ENCODE data around the gene FOXJ2. TPM values are rescaled to one million over a fixed set of nuclear protein-coding genes. Genes with fewer than 3 reads are reported as not detected.

The FOXJ2 gene
- total RNA-seq, 2 donors from 2014 or later, result 10.8 to 21.2 TPM

- Mint-ChIP-seq H3K27ac (peak overlapping the region; percentile 65), H3K4me3 (peak overlapping the region; percentile 74), H3K27me3 (ENCODE audit: insufficient read depth) (peaks cover 4% of the 10 kb centered on the region), H3K36me3 (ENCODE audit: low read depth) (no peaks in the 10 kb centered on the region), H3K4me1 (peaks cover 53% of the 10 kb centered on the region), H3K9me3 (no peaks in the 10 kb centered on the region)
- H3K36me3 ChIP-seq (ENCODE audit: control insufficient read depth, insufficient read depth, low read length), result peaks cover 8% of the 10 kb centered on the region
- no peak overlapping the region for H3K27ac ChIP-seq (ENCODE audit: low read depth, low read length)
- 3 to 19% methylated on average over 4 to 16 of the region's 17 CpGs for WGBS, 2 experiments (ENCODE audit: insufficient coverage in 1 of 2, insufficient read length in 1 of 2)
- DNase-seq, result peak; percentile 88
- H3K4me1 ChIP-seq (ENCODE audit: control insufficient read depth, insufficient read depth, low read length), result peaks cover 6% of the 10 kb centered on the region
- peak overlapping the region; percentile 73 for H3K9ac ChIP-seq (ENCODE audit: extremely low read depth, low read length, poor library complexity, severe bottlenecking)
- TF ChIP-seq, protein P1, sequence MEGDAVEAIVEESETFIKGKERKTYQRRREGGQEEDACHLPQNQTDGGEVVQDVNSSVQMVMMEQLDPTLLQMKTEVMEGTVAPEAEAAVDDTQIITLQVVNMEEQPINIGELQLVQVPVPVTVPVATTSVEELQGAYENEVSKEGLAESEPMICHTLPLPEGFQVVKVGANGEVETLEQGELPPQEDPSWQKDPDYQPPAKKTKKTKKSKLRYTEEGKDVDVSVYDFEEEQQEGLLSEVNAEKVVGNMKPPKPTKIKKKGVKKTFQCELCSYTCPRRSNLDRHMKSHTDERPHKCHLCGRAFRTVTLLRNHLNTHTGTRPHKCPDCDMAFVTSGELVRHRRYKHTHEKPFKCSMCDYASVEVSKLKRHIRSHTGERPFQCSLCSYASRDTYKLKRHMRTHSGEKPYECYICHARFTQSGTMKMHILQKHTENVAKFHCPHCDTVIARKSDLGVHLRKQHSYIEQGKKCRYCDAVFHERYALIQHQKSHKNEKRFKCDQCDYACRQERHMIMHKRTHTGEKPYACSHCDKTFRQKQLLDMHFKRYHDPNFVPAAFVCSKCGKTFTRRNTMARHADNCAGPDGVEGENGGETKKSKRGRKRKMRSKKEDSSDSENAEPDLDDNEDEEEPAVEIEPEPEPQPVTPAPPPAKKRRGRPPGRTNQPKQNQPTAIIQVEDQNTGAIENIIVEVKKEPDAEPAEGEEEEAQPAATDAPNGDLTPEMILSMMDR (conservative IDR thresholded peaks at IDR 0.05), result peak; percentile 4
- H3K27me3 ChIP-seq (ENCODE audit: control insufficient read depth, insufficient read depth, low read length, poor library complexity, severe bottlenecking), result no peaks in the 10 kb centered on the region
- H3K4me3 ChIP-seq (ENCODE audit: low read length), result peak overlapping the region; percentile 91
- H3K9me3 ChIP-seq (ENCODE audit: control insufficient read depth, low read length), result no peaks in the 10 kb centered on the region
Measured at GRCh38 chr12:8033153-8034044, 883 bp downstream of the FOXJ2 start.

DNA sequence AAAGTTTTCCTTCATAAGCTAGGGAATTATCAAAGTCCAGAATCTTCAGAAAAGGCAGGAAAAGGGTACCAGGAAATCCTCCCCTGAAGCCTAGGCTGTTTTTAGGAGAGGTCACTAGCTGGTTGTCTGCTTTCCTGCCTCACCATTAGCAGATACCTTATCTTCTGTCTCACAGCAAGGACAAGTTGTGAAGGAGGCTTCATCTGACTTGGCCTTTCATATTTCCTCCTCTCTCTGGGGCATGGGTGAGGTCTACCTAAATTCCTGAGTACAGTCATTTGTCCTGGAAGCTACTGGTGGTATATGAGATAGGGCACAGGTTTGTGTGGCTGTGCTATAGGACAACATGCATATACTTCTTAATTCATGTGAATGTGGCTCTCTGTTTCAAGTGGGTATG lies 2.3 kb downstream of the FOXJ2 start:
- H3K4me3 Mint-ChIP-seq, result peak overlapping the region; percentile 74
- H3K27me3 Mint-ChIP-seq (ENCODE audit: insufficient read depth), result peaks cover 4% of the 10 kb centered on the region
- Histone ChIP-seq H3K4me1 (ENCODE audit: control insufficient read depth, insufficient read depth, low read length) (peaks cover 9% of the 10 kb centered on the region), H3K9me3 (ENCODE audit: control insufficient read depth, low read length) (no peaks in the 10 kb centered on the region), H3K9ac (ENCODE audit: extremely low read depth, low read length, poor library complexity, severe bottlenecking) (no peak overlapping the region), H3K27ac (ENCODE audit: low read depth, low read length) (no peak overlapping the region), H3K27me3 (ENCODE audit: control insufficient read depth, insufficient read depth, low read length, poor library complexity, severe bottlenecking) (no peaks in the 10 kb centered on the region), H3K36me3 (ENCODE audit: control insufficient read depth, insufficient read depth, low read length) (peaks cover 10% of the 10 kb centered on the region), H3K4me3 (ENCODE audit: low read length) (peak overlapping the region; percentile 91)
- H3K4me1 Mint-ChIP-seq, result peaks cover 62% of the 10 kb centered on the region
- peaks cover 2% of the 10 kb centered on the region for H3K36me3 Mint-ChIP-seq (ENCODE audit: low read depth)
- TF ChIP-seq, protein P1 (conservative IDR thresholded peaks at IDR 0.05), result no peak
- H3K27ac Mint-ChIP-seq, result no peak overlapping the region
- DNase-seq, result no peak
- H3K9me3 Mint-ChIP-seq, result no peaks in the 10 kb centered on the region

GRCh38 chr12:8035440-8036010 lies 3.0 kb downstream of the FOXJ2 start:
- no peak overlapping the region for H3K27ac Mint-ChIP-seq
- Histone ChIP-seq H3K9ac (ENCODE audit: extremely low read depth, low read length, poor library complexity, severe bottlenecking) (no peak overlapping the region), H3K36me3 (ENCODE audit: control insufficient read depth, insufficient read depth, low read length) (peaks cover 17% of the 10 kb centered on the region), H3K4me1 (ENCODE audit: control insufficient read depth, insufficient read depth, low read length) (peaks cover 9% of the 10 kb centered on the region), H3K27me3 (ENCODE audit: control insufficient read depth, insufficient read depth, low read length, poor library complexity, severe bottlenecking) (no peaks in the 10 kb centered on the region), H3K4me3 (ENCODE audit: low read length) (peak overlapping the region; percentile 91), H3K9me3 (ENCODE audit: control insufficient read depth, low read length) (no peaks in the 10 kb centered on the region), H3K27ac (ENCODE audit: low read depth, low read length) (no peak overlapping the region)
- peak overlapping the region; percentile 74 for H3K4me3 Mint-ChIP-seq
- no peaks in the 10 kb centered on the region for H3K9me3 Mint-ChIP-seq
- H3K4me1 Mint-ChIP-seq, result peaks cover 62% of the 10 kb centered on the region
- TF ChIP-seq, protein P1 (conservative IDR thresholded peaks at IDR 0.05), result no peak
- peak; percentile 55 for DNase-seq
- peaks cover 4% of the 10 kb centered on the region for H3K27me3 Mint-ChIP-seq (ENCODE audit: insufficient read depth)
- WGBS, 2 experiments (ENCODE audit: insufficient coverage in 1 of 2, insufficient read length in 1 of 2), result 83 to 86% methylated on average over 1 to 5 of the region's 5 CpGs
- H3K36me3 Mint-ChIP-seq (ENCODE audit: low read depth), result peaks cover 8% of the 10 kb centered on the region

Data from endodermal cell (in vitro differentiated cells).